ENCODE measurements around the gene PLEKHA8.
A peak's percentile ranks its signal among the peaks of the same experiment; 100 is the strongest.

PLEKHA8 gene

GRCh38 chr7:29989257-29989995 is 38.8 kb upstream of the PLEKHA8 start, which contains the start of gene SCRN1:
TSS of gene SCRN1 (minus strand) at chr7:29989801. CDS start at chr7:29969067, 20,734 bp downstream.
- in situ Hi-C loops (cut with HindIII; ENCODE audit: low sequenced_read_pairs), result no loop called here
- TF ChIP-seq, protein P1, sequence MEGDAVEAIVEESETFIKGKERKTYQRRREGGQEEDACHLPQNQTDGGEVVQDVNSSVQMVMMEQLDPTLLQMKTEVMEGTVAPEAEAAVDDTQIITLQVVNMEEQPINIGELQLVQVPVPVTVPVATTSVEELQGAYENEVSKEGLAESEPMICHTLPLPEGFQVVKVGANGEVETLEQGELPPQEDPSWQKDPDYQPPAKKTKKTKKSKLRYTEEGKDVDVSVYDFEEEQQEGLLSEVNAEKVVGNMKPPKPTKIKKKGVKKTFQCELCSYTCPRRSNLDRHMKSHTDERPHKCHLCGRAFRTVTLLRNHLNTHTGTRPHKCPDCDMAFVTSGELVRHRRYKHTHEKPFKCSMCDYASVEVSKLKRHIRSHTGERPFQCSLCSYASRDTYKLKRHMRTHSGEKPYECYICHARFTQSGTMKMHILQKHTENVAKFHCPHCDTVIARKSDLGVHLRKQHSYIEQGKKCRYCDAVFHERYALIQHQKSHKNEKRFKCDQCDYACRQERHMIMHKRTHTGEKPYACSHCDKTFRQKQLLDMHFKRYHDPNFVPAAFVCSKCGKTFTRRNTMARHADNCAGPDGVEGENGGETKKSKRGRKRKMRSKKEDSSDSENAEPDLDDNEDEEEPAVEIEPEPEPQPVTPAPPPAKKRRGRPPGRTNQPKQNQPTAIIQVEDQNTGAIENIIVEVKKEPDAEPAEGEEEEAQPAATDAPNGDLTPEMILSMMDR (IDR thresholded peaks at IDR 0.05; ENCODE audit: low read depth, low read length), result no peak
- peak; percentile 37 for DNase-seq (ENCODE audit: low read depth, low spot score)
- peak within 1 kb of the TSS; percentile 84 for H3K4me3 ChIP-seq (ENCODE audit: low read depth, low read length)

DNA sequence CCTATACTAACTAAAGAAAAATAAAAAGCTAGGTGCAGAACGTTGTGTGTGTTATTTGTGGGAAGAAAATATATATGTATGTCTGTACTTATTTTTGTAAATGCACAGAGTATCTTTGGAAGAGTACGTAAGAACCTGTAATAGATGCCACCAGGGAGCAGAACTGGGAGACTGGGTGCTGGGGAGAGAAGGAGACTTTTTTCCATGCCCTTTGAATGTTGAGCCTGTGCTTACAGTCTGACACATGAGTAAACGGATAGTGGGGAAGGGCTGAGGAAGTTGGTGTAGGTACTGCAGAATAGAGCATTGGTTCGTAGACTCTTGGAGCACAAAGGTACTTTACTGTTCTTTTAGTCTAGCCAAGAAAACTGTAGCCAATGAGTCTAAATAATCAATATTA is 37.3 kb upstream of the PLEKHA8 start:
- DNase-seq (ENCODE audit: low read depth, low spot score), result no peak
- H3K4me3 ChIP-seq (ENCODE audit: low read depth, low read length), result no peak overlapping the region
- in situ Hi-C loops (cut with HindIII; ENCODE audit: low sequenced_read_pairs), result no loop called here
- TF ChIP-seq, protein P1 (IDR thresholded peaks at IDR 0.05; ENCODE audit: low read depth, low read length), result no peak

DNA sequence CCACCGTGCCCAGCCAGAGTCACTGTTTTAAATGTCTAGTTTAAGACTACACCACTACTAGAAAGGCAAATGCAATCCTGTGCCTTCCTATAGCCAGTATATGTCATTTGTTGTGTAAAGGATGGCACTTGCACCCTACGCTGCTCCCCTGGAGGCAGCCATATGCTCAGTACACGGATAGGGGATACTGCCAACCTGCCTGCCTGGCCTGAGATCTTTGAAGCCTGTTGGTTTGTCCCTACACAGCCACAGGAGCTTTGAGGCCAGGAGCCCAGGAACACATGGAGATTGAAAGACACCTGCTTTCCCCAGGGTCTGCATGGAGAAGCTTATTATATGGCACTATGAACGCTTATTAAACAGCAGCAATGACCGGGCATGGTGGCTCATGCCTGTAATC is 36.3 kb upstream of the PLEKHA8 start:
- no peak for DNase-seq (ENCODE audit: low read depth, low spot score)
- H3K4me3 ChIP-seq (ENCODE audit: low read depth, low read length), result no peak overlapping the region
- in situ Hi-C loops (cut with HindIII; ENCODE audit: low sequenced_read_pairs), result no loop called here
- TF ChIP-seq, protein P1 (IDR thresholded peaks at IDR 0.05; ENCODE audit: low read depth, low read length), result no peak

DNA sequence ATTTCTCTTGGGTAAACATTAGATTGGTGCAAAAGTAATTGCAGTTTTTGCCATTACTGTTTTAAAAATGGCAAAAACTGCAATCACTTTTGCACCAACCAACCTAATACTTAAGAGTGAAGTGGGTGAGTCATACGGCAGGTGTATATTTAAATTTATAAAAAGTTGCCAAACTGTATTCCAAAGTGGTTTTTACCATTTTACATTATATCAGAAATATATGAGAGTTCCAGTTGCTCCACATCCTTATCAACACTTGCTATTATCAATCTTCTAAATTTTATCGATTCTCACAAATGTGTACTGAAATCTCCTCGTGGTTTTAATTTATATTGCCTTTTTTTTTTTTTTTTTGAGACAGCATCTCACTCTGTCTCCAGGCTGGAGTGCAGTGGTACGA is 35.1 kb upstream of the PLEKHA8 start:
- in situ Hi-C loops (cut with HindIII; ENCODE audit: low sequenced_read_pairs), result no loop called here
- no peak for DNase-seq (ENCODE audit: low read depth, low spot score)
- TF ChIP-seq, protein P1 (IDR thresholded peaks at IDR 0.05; ENCODE audit: low read depth, low read length), result no peak
- no peak overlapping the region for H3K4me3 ChIP-seq (ENCODE audit: low read depth, low read length)

DNA sequence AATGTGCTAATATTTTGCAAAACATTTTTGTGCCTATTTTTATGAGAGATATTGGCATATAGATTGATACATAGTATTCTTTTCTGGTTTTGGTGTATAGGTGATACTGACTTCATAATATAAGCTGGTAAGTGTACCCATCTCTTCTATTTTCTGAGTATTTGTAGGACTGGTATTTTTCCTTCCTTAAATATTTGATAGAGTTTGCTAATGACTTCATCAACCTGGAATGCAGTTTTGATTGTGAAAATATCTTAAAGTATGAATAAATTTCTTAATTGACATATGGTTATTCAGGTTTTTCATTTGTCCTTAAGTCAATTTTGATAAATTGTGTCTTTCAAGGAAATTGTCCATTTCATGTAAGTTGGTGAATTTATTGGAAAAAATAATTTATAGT is 32.6 kb upstream of the PLEKHA8 start:
- in situ Hi-C loops (cut with HindIII; ENCODE audit: low sequenced_read_pairs), result no loop called here
- DNase-seq (ENCODE audit: low read depth, low spot score), result no peak
- H3K4me3 ChIP-seq (ENCODE audit: low read depth, low read length), result no peak overlapping the region
- TF ChIP-seq, protein P1 (IDR thresholded peaks at IDR 0.05; ENCODE audit: low read depth, low read length), result no peak

GRCh38 chr7:29996321-29996720 is 31.9 kb upstream of the PLEKHA8 start:
- DNase-seq (ENCODE audit: low read depth, low spot score), result no peak
- in situ Hi-C loops (cut with HindIII; ENCODE audit: low sequenced_read_pairs), result no loop called here
- no peak overlapping the region for H3K4me3 ChIP-seq (ENCODE audit: low read depth, low read length)
- TF ChIP-seq, protein P1 (IDR thresholded peaks at IDR 0.05; ENCODE audit: low read depth, low read length), result no peak
